GM21737 (cell line): ENCODE data around the gene NVL.
A peak's percentile ranks its signal among the peaks of the same experiment; 100 is the strongest.

Experiments used
- ATAC-seq: cut with Tn5 transposase; IDR thresholded peaks from one replicate; pipeline ENCODE4 v1.9.1; 2021; ENCODE audit warnings: mild to moderate bottlenecking, moderate library complexity; ENCODE audit not compliant: unreplicated experiment

NVL gene

GRCh38 chr1:224289396-224289795 lies 40.6 kb downstream of the NVL start:
- ATAC-seq: no peak

GRCh38 chr1:224287714-224288113 lies 42.3 kb downstream of the NVL start:
- no peak for ATAC-seq

GRCh38 chr1:224282140-224282539 lies 47.8 kb downstream of the NVL start:
- ATAC-seq: no peak

GRCh38 chr1:224276771-224277487 lies 53.0 kb downstream of the NVL start:
- ATAC-seq: no peak

GRCh38 chr1:224274970-224275626 lies 54.9 kb downstream of the NVL start:
- no peak for ATAC-seq

- no peak for ATAC-seq
Observed at GRCh38 chr1:224273641-224274040, 56.3 kb downstream of the NVL start.

- ATAC-seq: no peak
Observed at GRCh38 chr1:224271106-224271505, 58.9 kb downstream of the NVL start.

GRCh38 chr1:224267925-224268324 lies 62.0 kb downstream of the NVL start:
- no peak for ATAC-seq

- no peak for ATAC-seq
Observed at GRCh38 chr1:224266915-224267856, 62.8 kb downstream of the NVL start.

GRCh38 chr1:224266105-224266914 lies 63.7 kb downstream of the NVL start:
- peak; percentile 86 for ATAC-seq

GRCh38 chr1:224264321-224264720 lies 65.7 kb downstream of the NVL start:
- no peak for ATAC-seq

GRCh38 chr1:224262373-224263054 lies 67.5 kb downstream of the NVL start:
- ATAC-seq: no peak

GRCh38 chr1:224259986-224260385 lies 70.0 kb downstream of the NVL start:
- ATAC-seq: no peak

GRCh38 chr1:224258351-224258750 lies 71.6 kb downstream of the NVL start:
- no peak for ATAC-seq

- no peak for ATAC-seq
Observed at GRCh38 chr1:224256640-224257039, 73.3 kb downstream of the NVL start.

- ATAC-seq: no peak
Observed at GRCh38 chr1:224253721-224254120, 76.3 kb downstream of the NVL start.

- ATAC-seq: no peak
Observed at GRCh38 chr1:224252479-224252878, 77.5 kb downstream of the NVL start.

- no peak for ATAC-seq
Observed at GRCh38 chr1:224251741-224252146, 78.2 kb downstream of the NVL start.

- ATAC-seq: peak; percentile 76
Observed at GRCh38 chr1:224245188-224245587, 84.8 kb downstream of the NVL start.

- no peak for ATAC-seq
Observed at GRCh38 chr1:224238756-224239155, 91.2 kb downstream of the NVL start.
